GM19035 (cell line): ENCODE data around the gene DNAH10.

ENCODE experiments used
- ATAC-seq: cut with Tn5 transposase; IDR thresholded peaks from one replicate; pipeline ENCODE4 v1.9.1; 2021; ENCODE audit not compliant: unreplicated experiment

The DNAH10 gene

DNA sequence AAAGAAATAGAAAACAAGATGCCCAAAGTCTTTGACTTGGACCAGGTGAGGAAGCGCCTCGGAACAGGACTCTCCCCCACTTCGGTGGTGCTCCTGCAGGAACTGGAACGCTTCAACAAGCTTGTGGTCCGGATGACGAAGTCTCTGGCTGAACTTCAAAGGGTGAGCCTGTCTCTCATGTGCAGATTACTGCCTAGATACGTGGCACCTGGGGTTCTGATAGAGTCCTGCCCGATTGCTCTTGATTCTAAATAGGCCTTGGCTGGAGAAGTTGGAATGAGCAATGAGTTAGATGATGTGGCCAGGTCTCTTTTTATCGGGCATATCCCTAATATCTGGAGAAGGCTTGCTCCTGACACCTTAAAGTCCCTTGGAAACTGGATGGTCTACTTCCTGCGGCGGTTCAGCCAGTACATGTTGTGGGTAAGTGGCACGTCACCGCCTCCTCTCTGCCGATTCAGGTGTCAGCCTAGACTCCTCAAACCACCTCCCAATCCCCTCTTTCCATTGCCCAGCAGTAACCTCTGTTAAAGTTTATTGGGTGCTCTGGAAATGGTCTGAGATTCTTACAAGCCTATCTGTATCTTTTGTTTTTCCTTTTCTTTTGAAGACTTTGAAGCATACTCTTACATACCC, 169.7 kb downstream of the DNAH10 start:
- no peak for ATAC-seq

DNA sequence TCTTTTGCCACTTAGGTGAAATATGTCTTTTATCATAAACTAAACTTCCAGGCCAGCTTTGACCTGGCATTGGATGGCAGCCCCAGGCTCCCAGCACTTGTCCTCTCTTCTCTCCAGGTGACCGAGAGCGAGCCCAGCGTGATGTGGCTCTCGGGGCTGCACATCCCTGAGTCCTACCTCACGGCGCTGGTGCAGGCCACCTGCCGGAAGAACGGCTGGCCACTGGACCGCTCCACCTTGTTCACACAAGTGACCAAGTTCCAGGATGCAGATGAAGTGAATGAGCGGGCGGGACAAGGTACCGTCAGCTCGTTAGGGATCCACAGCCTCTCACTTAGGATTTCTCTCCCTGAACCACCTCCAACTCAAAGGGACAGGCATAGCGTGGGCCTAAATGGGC, 171.1 kb downstream of the DNAH10 start:
- ATAC-seq = no peak

DNA sequence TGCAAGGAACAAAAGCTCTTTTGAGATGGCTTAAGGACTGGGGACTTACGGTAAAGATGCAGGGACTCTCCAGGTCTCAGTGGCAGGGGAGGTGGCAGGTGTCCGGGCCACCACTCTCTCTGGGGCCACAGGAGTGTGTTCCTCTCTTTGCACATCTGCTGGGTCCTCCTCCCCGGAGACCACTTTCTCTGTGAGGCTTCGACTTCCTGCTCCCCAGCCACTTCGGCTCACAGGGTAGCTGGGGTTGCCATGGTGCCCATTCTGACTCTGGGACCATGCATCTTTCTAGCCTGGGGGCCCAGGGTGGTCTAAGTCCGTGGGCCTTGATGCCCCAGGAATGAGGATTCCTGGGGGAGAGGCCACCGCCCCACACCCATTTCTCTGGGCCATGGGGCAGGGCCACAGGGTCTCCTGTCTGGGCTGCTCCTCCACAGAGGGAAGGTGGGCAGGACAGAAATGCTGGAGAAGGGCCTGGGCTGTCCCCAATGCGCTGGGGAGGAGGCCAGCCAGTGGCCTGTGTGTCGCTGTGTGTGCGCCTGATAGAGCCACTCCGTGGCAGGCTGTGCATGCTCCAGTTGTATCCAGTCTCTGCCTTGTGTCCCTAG, 172.0 kb downstream of the DNAH10 start:
- ATAC-seq = no peak

DNA sequence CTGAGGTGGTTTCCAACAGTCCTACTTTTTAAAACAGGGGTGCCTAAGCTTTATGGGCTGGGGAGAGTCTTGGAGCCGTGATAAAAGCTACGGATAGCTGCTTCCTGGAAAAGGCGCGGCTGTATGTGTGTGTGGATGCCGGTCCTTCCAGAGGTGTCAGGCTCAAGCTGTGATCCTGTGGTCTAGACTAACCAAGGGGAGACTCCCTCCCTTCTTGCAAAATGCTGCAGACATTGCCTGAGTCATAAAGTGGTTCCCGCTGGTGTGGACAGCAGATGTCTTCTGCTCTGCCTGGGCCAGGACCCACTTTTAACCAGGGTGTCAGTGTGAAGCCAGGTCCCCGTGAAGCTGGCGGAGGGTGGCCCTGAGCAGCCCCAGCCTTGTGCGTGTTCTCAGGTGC, 172.7 kb downstream of the DNAH10 start:
- no peak for ATAC-seq

DNA sequence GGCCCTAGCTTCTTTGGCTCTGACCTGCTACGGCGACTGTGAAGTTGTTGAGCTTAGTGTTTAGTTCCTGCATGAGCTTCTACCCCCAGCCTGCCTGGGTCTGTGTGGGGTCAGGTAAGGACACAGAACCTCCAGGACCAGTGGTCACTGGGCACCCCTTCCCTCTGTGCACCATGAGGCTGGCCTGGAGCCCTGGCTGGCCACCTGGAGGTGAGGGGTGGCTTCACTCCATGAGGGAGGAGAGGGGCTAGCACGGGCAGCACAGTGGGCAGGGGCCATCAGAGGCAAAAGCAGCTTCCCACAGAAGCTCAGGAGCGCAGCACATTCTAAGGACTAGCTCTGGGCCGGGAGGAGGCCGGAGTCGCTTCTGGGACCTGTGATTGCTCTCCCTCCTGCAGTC, 173.9 kb downstream of the DNAH10 start:
- ATAC-seq = no peak

DNA sequence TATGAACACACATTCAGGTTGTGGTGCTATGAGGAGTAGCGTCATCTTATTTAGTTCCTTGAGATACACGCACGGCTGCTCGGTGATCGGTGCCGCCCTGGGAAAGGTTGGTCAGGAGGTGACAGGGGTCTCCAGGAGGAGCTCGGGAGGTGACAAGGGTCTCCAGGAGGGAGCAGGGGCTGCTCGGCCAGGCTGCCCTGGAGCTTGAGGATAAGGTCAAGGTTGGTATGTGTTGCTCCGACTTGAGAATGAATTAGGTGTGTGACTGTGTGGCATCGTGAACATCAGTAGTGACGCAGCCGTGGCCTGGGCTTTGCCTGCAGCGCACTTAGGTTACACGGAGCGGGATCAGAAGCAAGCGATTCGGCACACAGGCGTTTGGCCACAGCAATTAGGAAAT, 174.4 kb downstream of the DNAH10 start:
- ATAC-seq = no peak

DNA sequence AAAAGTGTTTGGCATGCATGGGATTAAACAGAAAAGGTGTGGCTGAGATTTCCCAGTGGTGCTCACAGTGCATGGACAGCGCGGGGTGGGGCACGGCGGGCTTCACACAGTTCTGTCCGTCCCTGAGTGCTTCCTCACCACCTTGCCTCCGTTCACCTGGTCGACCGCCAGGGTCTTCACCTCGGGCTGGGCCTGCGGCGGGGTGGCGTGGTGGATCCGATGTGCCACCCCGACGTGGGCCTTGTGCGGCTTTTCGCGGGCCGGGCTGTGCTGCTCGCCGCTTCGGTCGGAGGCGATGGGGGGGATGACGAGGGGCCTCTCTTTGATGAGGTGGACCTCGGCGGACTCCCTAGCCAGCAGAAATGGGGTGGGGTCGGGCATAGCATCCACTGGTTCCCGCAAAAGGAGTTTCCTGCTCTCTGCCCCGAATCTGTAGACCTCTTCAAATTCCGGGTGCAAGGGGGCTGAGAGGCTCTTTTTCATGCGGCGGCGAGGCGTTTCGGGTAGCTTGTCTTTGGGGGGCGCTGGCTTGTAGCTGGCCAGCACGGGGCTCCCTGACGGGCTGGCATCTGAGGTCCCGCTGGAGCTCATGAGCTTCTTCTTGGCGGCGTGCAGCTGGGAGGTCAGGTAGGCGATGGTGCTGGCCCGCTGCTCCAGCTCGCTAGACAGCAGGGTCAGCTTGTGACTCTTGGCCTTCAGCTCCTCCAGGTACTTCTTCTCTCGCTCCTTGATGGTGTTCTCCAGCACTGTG, 175.0 kb downstream of the DNAH10 start:
- ATAC-seq = no peak

DNA sequence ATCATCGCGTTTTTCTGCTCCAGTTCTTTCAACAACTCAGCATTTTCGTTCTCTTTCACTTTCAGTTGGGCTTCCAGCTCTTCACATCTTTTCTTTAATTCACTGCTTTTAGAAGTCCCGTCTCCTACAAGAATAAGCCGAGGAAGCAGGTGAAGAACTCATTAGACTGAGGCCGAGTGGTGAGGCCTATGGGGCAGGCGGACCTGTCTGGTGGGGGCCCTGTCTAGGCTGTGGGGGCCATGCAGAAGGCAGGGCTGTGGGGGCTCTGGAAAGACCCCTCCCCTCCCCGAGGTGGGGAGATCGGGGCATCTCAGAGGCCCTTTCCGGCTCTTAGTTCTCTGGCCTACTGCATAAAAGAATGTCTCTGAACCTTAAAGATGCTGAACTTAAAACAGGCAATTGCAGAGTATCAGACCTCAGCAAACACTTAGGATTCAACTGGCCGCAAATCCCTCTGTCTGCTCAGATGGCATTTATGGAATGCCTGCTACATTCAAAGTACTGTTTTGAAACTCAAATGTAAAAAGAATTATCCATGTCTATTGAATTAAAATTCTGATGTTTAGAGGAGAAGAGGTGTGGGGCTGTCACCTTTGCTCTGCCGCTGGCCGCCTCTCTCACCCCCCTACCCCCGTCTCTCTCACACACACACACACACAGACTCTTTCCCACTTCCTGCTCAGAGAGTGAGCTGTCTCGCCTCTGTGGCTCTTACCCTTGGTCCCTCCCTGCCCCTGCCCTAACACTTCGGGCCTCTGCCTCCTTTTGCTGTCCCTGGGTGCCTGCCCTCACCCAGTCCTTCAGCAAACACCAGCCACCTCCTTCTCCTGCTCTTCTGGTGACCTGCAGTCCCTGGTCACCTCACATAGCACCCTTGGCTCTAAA, 175.8 kb downstream of the DNAH10 start:
- no peak for ATAC-seq

DNA sequence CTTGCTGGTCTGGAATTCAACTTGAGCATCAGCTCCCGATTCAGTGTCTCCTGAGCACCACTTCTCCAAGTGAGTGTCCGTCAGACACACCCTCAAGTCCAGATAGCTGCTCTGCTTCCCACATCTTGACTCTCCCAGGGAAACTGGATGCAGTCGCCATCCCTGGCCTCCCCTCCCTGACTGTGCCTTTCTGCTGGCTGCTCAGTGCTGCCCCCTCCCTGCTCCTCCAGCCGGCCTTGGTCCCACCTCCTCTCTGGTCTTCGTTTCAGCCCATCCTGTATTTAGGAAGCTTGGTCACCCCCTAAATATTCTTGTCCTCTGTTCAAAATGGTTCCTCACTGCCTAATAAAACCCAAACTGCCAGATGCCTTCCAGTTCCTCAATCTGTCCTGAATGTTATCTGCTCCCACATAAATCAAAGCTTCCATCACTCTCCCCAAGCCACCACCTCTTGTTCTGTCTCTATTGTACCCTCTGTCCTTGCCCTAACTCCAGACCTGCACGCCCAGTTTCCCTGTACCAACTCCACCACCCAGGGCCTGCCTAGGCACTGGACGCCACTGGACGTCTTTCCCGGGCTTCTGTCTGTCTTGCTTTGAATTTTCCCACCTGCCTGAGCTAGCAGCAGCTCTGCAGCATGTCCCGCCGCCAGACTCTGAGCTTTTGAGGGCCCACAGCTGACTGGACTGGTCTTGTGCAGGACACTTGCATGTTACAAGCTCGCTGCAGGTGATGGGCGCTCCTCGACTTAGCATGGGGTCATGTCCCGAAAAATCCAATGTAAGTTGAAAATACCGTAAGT, 176.8 kb downstream of the DNAH10 start:
- no peak for ATAC-seq

DNA sequence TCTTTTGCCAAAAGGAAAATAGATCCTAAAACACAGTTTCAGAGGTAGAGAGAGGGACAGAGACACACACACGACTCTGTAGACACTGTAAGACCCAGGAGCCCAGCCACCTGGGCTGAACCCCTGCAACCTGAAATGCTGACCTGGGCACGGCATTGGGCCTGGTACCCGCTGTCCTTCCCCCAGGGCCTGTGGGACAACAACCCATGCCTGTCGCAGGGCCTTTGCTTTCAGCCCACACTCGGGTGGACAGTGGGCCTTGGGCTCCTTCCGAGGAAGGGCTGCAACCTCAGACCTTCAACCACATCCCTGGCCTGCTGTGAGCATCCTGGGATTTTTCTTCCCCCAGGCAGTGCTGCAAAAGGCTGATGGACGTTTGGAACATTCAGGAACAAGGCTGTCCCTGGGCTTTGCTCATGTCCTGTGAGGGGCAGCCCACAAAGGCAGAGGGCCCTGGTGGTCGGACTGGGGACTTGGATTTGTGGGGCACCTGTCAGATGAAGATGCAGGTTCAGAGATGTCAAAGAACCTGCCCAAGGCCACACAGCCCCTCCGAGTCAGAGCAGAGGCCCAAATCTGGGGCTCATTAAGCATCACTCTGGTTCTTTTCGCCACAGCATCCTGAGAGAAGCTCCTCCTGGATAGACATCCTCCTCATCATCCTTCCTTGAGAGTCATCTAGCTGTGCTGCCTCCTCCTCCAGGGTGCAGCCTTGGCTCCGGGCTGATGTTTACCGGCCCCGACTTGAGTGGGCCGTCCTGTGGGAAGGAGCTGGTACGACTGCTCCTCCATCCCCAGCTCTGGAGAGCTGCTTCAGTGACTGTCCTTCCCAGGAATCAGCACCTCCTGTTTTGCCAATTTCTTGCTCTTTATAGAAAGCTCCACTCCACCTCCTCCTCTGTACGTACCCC, 177.9 kb downstream of the DNAH10 start:
- no peak for ATAC-seq

DNA sequence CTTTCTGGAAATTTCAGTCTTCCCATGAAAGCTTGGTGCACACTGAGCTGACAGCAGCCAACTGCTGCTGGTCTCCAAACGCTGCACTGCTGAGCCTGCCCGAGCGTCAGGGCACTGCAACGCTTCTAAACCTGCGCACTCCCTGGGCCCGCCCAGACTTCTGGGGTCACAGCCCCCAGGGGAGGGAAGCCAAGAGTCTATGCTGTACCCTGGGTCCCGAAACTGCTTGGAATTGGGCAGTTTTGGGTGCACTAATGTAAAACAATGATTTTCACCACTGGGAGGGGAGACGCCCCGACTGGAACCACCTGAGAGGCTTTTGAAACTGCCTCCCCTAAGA, 178.5 kb downstream of the DNAH10 start:
- no peak for ATAC-seq

DNA sequence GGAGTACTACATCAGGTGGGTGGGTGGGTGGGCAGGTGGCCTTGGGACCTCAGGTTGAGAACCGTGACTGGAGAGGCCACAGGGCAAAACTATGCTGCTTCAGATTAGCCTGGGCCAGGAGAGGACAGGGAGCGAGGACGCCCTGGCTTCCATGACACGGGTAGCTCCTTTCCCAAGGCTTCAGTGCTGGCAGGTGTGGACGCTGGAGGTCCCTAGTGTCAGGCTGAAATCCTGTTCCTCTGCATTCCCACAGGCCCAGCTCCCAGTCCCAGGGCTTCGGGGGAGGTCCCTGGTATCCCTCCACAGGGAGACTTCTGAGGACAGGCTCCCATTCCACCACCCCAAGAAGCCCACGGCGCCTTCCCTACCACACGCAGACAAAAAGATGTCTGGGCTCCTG, 178.9 kb downstream of the DNAH10 start:
- ATAC-seq = no peak

DNA sequence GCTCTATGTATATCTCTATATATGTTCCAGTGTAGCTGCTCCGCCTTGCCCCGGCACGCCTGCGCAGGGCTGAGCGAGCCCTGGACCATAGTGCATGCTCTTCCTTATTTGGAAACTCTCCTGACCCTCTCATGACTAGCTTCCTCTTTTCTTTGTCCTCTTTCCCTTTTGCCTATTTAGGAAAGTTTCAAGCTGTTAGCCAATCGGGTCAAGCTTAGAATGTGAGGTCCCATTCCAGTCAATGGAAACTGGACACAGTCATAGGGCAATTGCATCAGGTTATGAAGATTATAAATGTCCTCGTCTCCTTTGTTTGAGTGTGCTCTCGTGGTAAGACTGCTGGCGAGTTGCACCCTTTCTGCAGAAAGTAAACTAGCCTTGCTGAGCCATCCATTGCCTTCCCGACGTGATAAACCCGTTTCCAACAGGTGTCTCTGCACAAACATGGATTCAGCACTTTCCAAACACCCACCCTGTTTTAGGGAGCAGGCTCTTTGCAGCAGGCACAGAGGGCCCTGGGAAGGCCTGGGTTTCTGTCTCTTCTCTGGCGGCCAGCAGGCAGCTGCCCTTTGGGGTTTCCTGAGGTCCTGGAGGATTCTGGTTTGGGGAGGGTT, 179.6 kb downstream of the DNAH10 start:
- ATAC-seq = no peak

DNA sequence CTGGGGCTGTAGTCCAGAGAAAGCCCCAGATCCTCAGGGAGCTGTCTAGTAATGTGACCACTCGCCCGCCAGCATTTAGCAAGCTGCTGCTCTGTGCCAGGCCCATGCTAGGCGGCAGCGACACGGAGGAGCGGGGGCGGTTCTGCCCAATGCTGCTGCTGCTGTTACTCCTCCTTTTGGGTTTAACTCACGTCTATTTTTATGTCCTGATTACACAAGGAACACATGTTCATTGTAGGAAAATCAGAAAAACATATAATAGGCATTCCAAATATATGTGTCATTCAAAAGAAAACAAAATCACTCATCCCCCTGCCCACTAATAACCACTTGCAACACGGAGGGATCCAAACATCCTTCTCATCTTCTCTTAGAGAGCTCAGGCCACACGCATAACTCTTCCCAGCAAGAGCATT, 180.1 kb downstream of the DNAH10 start:
- ATAC-seq = no peak

DNA sequence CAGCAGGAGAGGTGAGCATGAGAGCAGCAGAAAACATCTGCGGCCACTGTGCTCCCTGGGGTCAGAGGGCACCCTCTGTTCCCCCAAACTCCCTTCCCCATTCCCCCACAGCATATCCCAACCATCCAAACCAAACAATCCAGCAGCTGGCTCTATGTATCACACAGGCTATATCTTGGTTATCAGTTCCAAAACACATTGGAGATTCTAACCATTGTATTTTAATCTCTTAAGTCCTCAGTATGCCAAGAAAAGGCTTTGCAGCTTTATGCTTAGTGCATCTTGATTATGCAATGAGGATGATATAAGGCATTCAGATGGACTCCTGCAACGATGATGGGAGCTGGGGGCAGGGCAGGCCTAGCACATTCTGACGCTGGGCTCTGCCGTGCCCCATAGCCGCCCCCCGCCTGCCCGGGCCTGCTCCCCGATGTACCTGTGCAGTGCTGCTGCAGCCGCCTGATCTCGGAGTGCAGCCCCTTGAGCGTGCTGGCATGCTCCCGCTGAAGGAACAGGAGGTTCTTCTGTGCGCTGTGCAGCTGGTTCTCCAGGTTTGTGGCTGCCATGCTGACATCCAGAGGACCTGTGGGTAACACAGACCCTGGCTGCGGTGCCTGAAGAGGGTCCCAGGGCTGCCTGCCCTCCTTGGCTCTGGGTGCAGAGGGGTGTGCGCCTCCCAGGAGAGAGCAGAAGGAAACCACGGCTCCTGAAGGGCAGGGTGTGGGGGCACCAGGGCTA, 181.0 kb downstream of the DNAH10 start:
- ATAC-seq = no peak

DNA sequence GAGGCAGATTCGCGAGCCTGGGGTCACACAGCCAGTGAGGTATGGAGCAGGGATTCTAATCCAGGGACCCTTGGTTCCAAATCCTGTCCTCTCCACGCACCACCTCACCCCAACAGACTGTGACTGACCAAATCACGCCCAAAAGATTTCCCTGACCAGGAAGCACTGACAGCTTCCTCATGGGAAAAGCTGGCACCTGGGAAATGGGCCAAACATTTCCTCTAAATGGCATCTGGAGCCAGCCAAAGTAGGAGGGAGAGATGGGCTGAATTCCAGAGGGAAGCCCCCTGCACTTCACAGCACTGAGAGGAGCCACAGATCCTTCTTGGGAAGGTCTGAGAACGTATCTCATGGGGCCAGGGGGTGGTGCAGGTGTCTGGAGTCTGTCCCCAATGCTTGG, 181.7 kb downstream of the DNAH10 start:
- no peak for ATAC-seq

DNA sequence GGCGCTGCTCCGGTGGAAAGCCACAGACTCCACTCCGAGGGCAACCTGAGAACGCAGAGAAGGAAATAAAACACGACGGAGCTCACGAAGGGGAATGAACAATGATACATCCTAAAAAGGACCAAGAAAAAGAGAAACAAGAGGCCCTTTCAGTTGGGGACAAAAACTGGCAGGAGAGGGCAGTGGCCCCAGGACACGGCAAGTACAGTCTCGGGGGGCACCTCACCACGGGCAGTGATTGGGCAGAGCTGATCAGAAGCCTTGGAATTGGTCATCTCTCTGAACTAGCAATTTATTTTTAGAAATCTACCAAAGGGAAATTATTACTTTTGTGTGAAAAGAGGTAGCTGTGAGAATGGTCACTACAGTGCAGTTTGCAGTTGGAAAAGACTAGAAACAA, 182.6 kb downstream of the DNAH10 start:
- ATAC-seq = no peak

DNA sequence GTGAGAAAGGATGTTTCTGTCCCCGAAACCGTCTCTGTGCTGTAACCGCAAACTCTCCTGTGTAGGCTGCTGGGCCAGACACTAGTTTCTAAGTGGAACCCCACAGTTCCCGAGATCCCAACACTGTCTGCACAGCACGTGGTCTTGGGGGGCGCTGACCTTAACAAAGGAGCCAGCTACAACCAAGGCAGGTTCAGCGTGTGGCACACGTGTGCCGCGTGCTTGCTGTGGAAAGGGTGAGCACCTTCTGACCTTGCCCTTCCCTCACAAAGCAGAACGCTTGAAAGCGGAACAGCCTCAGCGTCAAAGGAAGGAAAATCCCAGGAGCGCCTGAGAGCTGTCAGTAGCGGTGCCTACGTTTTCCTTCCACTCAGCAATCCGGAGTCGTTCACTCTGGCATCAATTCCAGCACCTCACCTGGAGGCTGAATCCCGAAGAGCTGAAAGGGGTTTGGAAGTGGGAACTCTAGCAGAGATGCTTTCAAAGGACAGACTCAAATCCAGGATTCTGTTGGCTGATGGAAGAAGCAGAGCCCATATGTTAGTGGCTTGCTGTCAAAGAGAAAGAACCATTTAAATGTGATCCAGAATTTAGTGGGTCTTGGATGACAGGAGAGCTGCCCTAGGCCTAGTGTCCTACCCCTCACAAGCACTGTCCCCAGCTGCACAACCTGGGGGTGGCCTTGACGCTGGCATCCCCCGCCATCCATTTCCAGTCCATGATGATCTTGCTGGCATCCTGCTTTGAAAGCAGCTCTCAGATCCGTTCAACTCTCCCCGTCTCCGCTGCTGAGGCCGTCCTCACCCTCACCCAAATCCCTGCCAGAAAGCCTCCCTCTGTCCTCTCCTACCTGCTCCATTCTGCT, 183.4 kb downstream of the DNAH10 start:
- ATAC-seq = no peak
